Measurements from ENCODE around the gene STK35.

Gene STK35

GRCh38 chr20:2102585-2103460 is 1.2 kb downstream of the STK35 start:
- intact Hi-C loops (cut with DNase I), result no loop called here
- peak; percentile 72 to 96 (median 90) for DNase-seq

GRCh38 chr20:2103461-2104153 is 2.0 kb downstream of the STK35 start:
- no peak for DNase-seq
- intact Hi-C loops (cut with DNase I), result no loop called here

GRCh38 chr20:2104236-2104635 is 2.6 kb downstream of the STK35 start:
- DNase-seq, result no peak
- intact Hi-C loops (cut with DNase I), result no loop called here

GRCh38 chr20:2108498-2108897 is 6.9 kb downstream of the STK35 start:
- intact Hi-C loops (cut with DNase I), result no loop called here

DNA sequence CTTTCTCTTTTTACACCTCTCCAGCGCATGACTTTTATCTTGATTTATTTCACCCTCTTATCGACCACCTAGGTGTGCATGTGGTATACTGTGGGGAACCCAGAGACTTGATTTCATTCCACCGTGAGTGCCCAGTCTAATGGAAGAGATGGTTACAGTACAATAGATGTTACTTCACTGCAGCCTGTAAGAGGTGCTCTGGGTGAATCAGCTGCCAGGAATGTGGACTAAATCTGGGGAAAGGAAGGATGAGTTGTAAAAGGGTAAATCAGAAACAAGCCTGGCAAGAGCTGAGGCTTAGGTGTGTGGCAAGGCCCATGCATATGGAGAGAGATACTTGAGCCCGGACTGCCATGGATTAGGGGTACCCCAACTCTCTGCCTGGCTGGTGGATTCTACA is 7.4 kb downstream of the STK35 start:
- intact Hi-C loops (cut with DNase I), result no loop called here
- DNase-seq, result no peak

More at GRCh38 chr20:2108498-2108897, 6.9 kb downstream of the STK35 start:
- no peak for DNase-seq

DNA sequence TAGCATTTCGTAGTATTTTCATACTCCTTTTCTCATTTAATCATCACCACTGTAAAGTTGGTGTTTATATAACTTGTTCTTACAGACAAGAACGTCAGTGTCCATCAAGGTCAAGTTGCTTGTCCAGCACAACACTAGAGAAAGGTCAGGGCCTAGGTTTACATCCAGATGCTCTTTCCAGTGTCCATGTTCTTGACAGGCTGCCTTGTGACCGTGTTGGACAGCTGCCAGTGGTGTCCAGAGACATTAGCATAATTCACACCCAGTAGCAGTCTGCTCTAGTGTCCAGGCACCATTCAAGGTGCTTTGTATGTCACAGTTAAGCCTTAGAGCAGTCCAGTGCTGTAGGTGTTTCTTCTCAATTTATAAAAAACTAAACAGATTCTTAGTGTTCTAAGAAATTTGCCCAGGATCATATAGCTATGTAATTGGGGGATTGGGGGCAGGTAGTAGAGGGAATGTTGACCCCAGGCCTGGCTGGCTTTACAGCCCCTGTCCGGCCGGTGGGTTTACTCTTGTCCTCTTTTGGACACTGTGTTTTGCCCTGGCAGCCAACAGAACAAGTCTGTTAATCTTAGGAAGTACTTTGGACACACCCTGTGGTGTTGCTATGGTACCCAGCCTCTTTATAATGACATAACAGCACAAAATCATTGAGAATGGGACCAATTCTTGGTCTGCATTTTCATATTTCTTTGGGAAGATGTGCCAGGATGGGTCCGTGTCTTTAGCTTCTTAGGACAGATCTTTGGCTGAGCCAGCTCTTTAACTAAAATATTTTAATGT is 8.0 kb downstream of the STK35 start:
- DNase-seq, result peak in 34 of 42 donors; percentile 16 to 83 (median 50)

GRCh38 chr20:2112910-2113309 is 11.3 kb downstream of the STK35 start:
- intact Hi-C loops (cut with DNase I), result no loop called here
- DNase-seq, result no peak

More for the DNA sequence above, 8.0 kb downstream of the STK35 start:
- intact Hi-C loops (cut with DNase I), result no loop called here

DNA sequence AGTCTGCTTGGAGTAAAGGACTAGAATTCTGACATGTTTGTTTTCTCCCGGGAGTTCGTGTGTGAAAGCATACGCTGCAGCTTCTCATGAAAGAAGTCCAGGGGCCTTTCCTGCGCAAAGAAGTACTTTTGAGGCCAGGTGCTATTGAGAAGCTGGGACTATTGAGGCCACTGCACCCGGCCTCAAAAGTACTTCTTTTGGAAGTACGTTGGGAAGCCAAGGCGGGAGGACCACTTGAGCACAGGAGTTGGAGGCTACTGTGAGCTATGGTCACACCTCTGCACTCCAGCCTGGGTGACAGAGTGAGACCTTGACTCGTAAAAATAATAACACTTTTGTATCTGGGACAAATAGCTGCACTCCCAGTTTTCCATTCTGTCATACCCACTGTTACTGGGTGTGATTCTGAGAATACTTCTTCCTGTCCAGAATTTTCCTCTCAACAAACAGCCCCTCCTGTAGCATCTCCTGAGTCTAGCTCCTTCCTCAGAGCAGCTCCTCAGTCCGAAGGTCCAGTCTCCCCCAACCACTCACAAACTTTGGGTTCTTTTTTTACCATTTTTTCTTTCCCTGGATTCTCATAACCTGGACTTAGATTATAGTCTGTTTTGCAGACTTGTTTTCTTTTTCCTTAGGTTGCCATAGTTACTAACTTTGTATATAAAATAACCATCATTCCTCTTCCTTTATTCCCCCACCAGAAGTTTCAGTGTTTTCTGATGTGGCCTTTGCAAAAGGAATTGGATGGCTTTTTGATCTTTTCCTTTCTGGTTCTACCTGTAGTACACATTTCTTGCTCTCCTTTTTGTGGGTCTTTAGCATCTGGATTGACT is 12.7 kb downstream of the STK35 start:
- no peak for DNase-seq
- intact Hi-C loops (cut with DNase I), result no loop called here

DNA sequence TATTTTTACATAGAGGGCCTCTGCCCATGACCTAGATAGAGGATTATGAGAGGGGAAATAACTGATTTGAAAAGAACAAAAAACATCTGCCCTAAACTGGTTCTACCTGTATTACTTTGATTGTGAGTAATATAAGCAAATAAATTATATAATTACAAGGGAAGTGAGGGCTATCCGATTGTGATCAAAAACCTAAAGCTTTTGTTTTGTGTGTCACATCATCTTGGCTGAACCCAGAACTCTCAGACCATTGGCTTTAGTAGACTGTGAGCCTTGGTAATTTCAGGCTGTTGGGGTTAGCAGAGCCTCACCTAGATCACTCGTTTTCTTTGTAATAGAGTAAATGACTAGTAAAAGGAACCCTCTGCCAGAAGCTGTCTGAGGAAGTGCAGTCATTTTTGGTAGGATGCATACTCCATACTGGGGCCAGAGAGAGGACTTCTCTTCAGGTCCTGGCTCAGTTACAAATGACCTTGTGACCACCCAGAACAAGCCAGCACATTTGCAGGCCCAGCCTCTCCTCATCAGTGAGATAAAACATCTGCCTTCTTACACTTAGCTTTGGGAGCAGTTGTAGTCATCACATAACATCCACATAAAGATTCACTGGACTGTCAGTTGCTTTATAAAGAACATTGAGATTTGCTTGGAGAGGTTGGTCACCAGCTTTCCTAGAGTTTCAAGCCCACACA is 13.5 kb downstream of the STK35 start:
- intact Hi-C loops (cut with DNase I), result no loop called here
- DNase-seq, result no peak

DNA sequence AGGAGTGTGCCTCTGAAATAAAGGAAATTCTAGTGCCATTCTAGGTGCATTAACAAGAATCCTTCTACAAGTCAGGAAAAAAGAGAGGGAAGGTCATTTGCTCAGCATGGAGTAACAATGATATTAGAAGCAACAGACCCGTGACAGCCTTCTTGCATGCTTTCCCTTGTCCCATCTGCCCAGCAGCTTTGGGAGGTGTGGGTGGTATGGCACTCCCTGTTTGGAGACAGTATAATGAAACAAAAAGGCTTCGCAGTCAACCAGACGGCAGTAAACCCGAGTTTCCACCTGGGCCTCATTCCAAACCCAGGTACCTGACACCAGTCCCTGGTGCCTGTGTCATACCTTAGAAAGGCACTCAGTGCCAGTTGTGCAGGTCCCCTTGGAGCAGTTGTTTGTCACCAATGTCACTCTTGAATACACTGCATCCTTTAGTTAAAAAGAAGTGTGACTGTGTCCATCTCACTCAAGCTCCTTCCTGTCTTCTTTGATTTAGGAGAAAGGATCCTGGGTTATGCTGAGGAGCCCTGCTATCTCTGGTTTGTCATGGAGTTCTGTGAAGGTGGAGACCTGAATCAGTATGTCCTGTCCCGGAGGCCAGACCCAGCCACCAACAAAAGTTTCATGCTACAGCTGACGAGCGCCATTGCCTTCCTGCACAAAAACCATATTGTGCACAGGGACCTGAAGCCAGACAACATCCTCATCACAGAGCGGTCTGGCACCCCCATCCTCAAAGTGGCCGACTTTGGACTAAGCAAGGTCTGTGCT is 14.7 kb downstream of the STK35 start:
- intact Hi-C loops (cut with DNase I), result no loop called here
- DNase-seq, result no peak

- intact Hi-C loops (cut with DNase I), result no loop called here
- no peak for DNase-seq
Observed at GRCh38 chr20:2118783-2119182, 17.2 kb downstream of the STK35 start.

- intact Hi-C loops (cut with DNase I), result no loop called here
- DNase-seq, result peak in 1 of 42 donors; percentile 23
Observed at GRCh38 chr20:2122936-2123335, 21.3 kb downstream of the STK35 start.

GRCh38 chr20:2123720-2124119 is 22.1 kb downstream of the STK35 start:
- intact Hi-C loops (cut with DNase I), result no loop called here
- no peak for DNase-seq

DNA sequence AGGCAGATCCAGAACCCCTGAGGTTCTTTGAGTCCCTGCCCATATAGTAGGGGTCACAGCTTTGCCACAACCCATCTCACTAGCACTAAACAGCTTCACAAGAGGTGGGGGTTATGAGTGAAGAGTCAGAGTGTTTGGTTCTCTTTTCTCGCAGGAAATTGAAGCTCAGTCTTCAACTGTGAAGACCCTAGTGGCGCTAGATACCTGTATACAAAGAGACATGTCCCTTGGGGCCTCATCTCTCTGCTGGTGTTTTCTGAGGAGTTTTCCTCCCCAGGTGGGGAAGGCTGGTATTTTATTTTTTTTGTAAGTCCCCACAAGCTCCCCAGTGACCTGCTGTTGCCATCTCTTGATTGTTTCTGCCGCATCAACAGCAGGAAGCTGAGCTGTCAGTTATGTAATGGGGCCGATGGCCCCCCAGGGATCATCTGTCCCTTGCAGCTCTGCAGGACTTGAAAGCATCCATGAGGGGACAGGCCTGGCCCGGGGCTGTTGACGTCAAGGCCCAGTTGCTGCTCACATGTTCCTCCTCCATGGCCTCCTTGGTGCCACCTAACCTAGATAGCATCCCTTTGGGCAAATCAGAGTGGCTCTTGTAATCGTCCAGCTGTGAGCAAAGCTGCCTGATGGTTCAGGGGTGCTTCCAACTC is 23.1 kb downstream of the STK35 start:
- intact Hi-C loops (cut with DNase I), result no loop called here
- DNase-seq, result no peak

DNA sequence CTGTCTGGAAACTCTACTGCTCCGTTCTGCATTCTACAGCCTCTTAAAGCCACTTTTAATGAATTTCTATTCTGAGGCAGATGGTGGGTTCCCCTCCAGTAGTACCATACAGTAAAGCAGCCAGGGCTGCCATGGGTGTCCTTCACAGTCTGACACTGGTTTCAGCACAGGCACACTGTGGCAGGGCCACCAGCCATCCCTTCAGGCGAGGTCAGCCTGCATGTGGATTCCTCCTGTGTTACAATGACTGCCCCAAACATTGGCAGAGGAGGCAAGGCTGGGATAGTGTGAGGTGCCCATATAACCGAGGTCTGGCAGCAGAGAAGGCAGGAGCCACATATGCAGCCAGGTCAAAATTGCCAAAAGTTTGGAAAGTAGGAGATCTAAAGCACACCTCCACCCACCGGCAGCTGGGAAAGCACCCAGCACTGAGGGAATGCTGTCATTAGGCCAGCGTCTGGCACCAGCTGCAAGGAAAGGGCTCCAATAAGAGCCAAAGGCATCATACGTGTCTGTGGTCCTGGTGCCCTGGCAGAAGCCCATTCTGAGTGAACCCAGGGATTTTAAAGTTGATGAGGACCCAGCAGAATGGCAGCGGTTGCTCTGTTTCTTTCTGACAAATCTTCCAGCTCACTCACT is 24.0 kb downstream of the STK35 start:
- DNase-seq, result no peak
- intact Hi-C loops (cut with DNase I), result no loop called here

GRCh38 chr20:2127238-2127637 is 25.6 kb downstream of the STK35 start:
- intact Hi-C loops (cut with DNase I), result no loop called here

GRCh38 chr20:2128542-2128941 is 26.9 kb downstream of the STK35 start:
- DNase-seq, result no peak
- intact Hi-C loops (cut with DNase I), result no loop called here

More at GRCh38 chr20:2127238-2127637, 25.6 kb downstream of the STK35 start:
- DNase-seq, result no peak

All from head of caudate nucleus (tissue), 42 donors.